ENCODE results near the gene SERTAD4.

- no peak for TF ChIP-seq EZH2phosphoT487 (IDR thresholded peaks at IDR 0.05; ENCODE audit: insufficient read depth, low read depth)
- no peak for TF ChIP-seq EZH2 (IDR thresholded peaks at IDR 0.05; ENCODE audit: insufficient read depth, poor library complexity, severe bottlenecking)
Observed at GRCh38 chr1:210280221-210280620, 47.6 kb downstream of the SERTAD4 start.

Measured in GM23248 (cell line).